ENCODE results near the gene RECQL5.

GRCh38 chr17:75658237-75658636, 8.7 kb downstream of the RECQL5 start:
- TF ChIP-seq CTCF (IDR thresholded peaks at IDR 0.05), result no peak
- no peak for TF ChIP-seq EZH2 (IDR thresholded peaks at IDR 0.05; ENCODE audit: borderline replicate concordance, insufficient read depth, low read depth, low read length, poor library complexity, severe bottlenecking)
